H1 (cell line): ENCODE measurements around the gene CREBZF. TPM values are rescaled to one million over a fixed set of nuclear protein-coding genes. Genes with fewer than 3 reads are reported as not detected.

Experiments
- CTCF ChIA-PET: fragments of 300-600 bp; sonication (Branson Sonifier 250); formaldehyde crosslinking; loops from one replicate; lab custom pipeline; 2021; ENCODE audit not compliant: partially characterized antibody; lab: Charles Lee
- POLR2A ChIA-PET: fragments of 300-600 bp; sonication (Branson Sonifier 250); formaldehyde crosslinking; loops from one replicate; lab custom pipeline; 2021; ENCODE audit warnings: inconsistent platforms; ENCODE audit not compliant: partially characterized antibody; lab: Charles Lee
- DNase-seq, 2 experiments: peaks; one replicate each; pipeline versions ENCODE4 v3.0.0 to v3.0.0-alpha.2; 2010 to 2022; ENCODE audit warnings: low spot score in 2 of 2, low read depth in 1 of 2, mixed read lengths in 1 of 2
- FAIRE-seq: peaks from 2 replicates; lab custom pipeline; 2011; peaks lifted over from hg19 to GRCh38; lab: Jason Lieb, UNC
- H2AFZ ChIP-seq: 2 replicates; pipeline ENCODE4 v1.8.1; 2012; ENCODE audit warnings: low read length, inconsistent platforms
- H2AK5ac ChIP-seq: 2 replicates; pipeline ENCODE4 v1.6.1; 2013; ENCODE audit warnings: low read depth, low read length
- H2BK120ac ChIP-seq: replicated peaks from 2 replicates; pipeline ENCODE3; 2013; ENCODE audit warnings: low read depth, low read length, inconsistent platforms
- H2BK12ac ChIP-seq: 2 replicates; pipeline ENCODE4 v1.6.1; 2013; ENCODE audit warnings: low read depth, low read length
- H2BK15ac ChIP-seq: 2 replicates; pipeline ENCODE4 v1.6.1; 2013; ENCODE audit warnings: low read length
- H2BK20ac ChIP-seq: 2 replicates; pipeline ENCODE4 v1.6.1; 2013; ENCODE audit warnings: low read length
- H2BK5ac ChIP-seq: 2 replicates; pipeline ENCODE4 v1.6.1; 2013; ENCODE audit warnings: low read depth, low read length
- H3K14ac ChIP-seq: 2 replicates; pipeline ENCODE4 v1.6.1; 2013; ENCODE audit warnings: inconsistent platforms; ENCODE audit not compliant: insufficient read length
- H3K18ac ChIP-seq: 2 replicates; pipeline ENCODE4 v1.6.1; 2013; ENCODE audit warnings: low read length; ENCODE audit errors: extremely low read depth
- H3K23ac ChIP-seq: 2 replicates; pipeline ENCODE4 v1.6.1; 2013; ENCODE audit warnings: inconsistent platforms; ENCODE audit not compliant: insufficient read length
- H3K23me2 ChIP-seq: 2 replicates; pipeline ENCODE4 v1.6.1; 2013; ENCODE audit warnings: low read depth, low read length
- H3K27ac ChIP-seq: 2 replicates; pipeline ENCODE4 v1.6.1; 2011; ENCODE audit warnings: low read depth, low read length, inconsistent platforms
- H3K27me3 ChIP-seq, 4 experiments: replicated peaks in 1 of 4; 1 replicate in 1 of 4; 2 replicates in 3 of 4; pipeline versions ENCODE4 v1.6.1 to v1.8.1; 2011 to 2013; ENCODE audit warnings: low read length in 3 of 4, mild to moderate bottlenecking in 3 of 4, inconsistent platforms in 2 of 4, mixed read lengths in 2 of 4, moderate library complexity in 1 of 4; ENCODE audit not compliant: control insufficient read depth in 3 of 4, insufficient read depth in 3 of 4; ENCODE audit errors: extremely low read depth in 1 of 4
- H3K36me3 ChIP-seq, 4 experiments: 2 replicates each; pipeline versions ENCODE4 v1.6.1 to v1.8.1; 2011 to 2013; ENCODE audit warnings: mild to moderate bottlenecking in 4 of 4, low read length in 3 of 4, moderate library complexity in 2 of 4, control low read depth in 1 of 4, inconsistent platforms in 1 of 4; ENCODE audit not compliant: insufficient read depth in 4 of 4, control insufficient read depth in 2 of 4
- H3K4ac ChIP-seq: replicated peaks from 2 replicates; pipeline ENCODE3; 2013; ENCODE audit warnings: low read length, low read depth, mixed read lengths, inconsistent platforms; ENCODE audit not compliant: insufficient read length
- H3K4me1 ChIP-seq, 4 experiments: replicated peaks in 1 of 4; 1 replicate in 1 of 4; 2 replicates in 3 of 4; pipeline versions ENCODE4 v1.6.1 to v1.8.1; 2011 to 2013; ENCODE audit warnings: low read length in 3 of 4, inconsistent platforms in 2 of 4, mixed read lengths in 1 of 4; ENCODE audit not compliant: insufficient read depth in 4 of 4, control insufficient read depth in 3 of 4
- H3K4me2 ChIP-seq, 2 experiments: 2 replicates each; pipeline versions ENCODE4 v1.6.1 to v1.8.1; 2011 to 2013; ENCODE audit warnings: low read depth in 2 of 2, low read length in 2 of 2, control low read depth in 1 of 2, inconsistent platforms in 1 of 2, mild to moderate bottlenecking in 1 of 2; ENCODE audit not compliant: insufficient read depth in 1 of 2
- H3K4me3 ChIP-seq, 4 experiments: fragments of 200-600, 300-600 bp in 1 of 4; sonication (generic), shearing (Covaris generic), sonication (Bioruptor Twin) in 1 of 4; 2 replicates each; pipeline versions ENCODE4 v1.5.1 to v1.8.1; 2011 to 2016; ENCODE audit warnings: low read length in 4 of 4, low read depth in 3 of 4, control low read depth in 2 of 4, inconsistent platforms in 2 of 4, mild to moderate bottlenecking in 2 of 4, mixed read lengths in 1 of 4, moderate library complexity in 1 of 4; ENCODE audit not compliant: insufficient read depth in 2 of 4; ENCODE audit errors: extremely low read depth in 1 of 4
- H3K56ac ChIP-seq: replicated peaks from 2 replicates; pipeline ENCODE3; 2013; ENCODE audit warnings: low read depth, mild to moderate bottlenecking, mixed read lengths, low read length, inconsistent platforms; ENCODE audit not compliant: insufficient read length
- H3K79me1 ChIP-seq: 2 replicates; pipeline ENCODE4 v1.6.1; 2013; ENCODE audit warnings: low read depth, low read length, control low read depth
- H3K79me2 ChIP-seq, 2 experiments: 2 replicates each; pipeline versions ENCODE4 v1.6.1 to v1.8.1; 2012 to 2013; ENCODE audit warnings: low read length in 2 of 2, mild to moderate bottlenecking in 2 of 2, inconsistent platforms in 1 of 2; ENCODE audit not compliant: insufficient read depth in 2 of 2, control insufficient read depth in 1 of 2
- H3K9ac ChIP-seq, 4 experiments: replicated peaks in 1 of 4; 1 replicate in 1 of 4; 2 replicates in 3 of 4; pipeline versions ENCODE4 v1.6.1 to v1.8.1; 2011 to 2013; ENCODE audit warnings: low read depth in 3 of 4, low read length in 3 of 4, control low read depth in 2 of 4, mild to moderate bottlenecking in 2 of 4, moderate library complexity in 2 of 4, inconsistent platforms in 1 of 4; ENCODE audit errors: extremely low read depth in 1 of 4
- H3K9me3 ChIP-seq, 2 experiments: 2 replicates each; pipeline versions ENCODE4 v1.6.1 to v1.8.1; 2012 to 2013; ENCODE audit warnings: mild to moderate bottlenecking in 2 of 2, moderate library complexity in 2 of 2, control low read depth in 1 of 2, inconsistent platforms in 1 of 2, low read depth in 1 of 2, low read length in 1 of 2, mixed read lengths in 1 of 2; ENCODE audit not compliant: insufficient read depth in 2 of 2
- H4K20me1 ChIP-seq, 2 experiments: replicated peaks in 1 of 2; 2 replicates each; pipeline versions ENCODE3 to v1.8.1; 2011 to 2013; ENCODE audit warnings: inconsistent platforms in 2 of 2, low read length in 2 of 2, mild to moderate bottlenecking in 1 of 2; ENCODE audit not compliant: insufficient read depth in 2 of 2, control insufficient read depth in 1 of 2
- H4K5ac ChIP-seq: 2 replicates; pipeline ENCODE4 v1.6.1; 2013; ENCODE audit warnings: low read length, low read depth, mixed read lengths, inconsistent platforms; ENCODE audit not compliant: insufficient read length
- H4K8ac ChIP-seq: 2 replicates; pipeline ENCODE4 v1.8.0; 2013; ENCODE audit warnings: mild to moderate bottlenecking, moderate library complexity, low read length, inconsistent platforms; ENCODE audit not compliant: insufficient read depth; ENCODE audit errors: extremely low read depth
- H4K91ac ChIP-seq: replicated peaks from 2 replicates; pipeline ENCODE3; 2013; ENCODE audit warnings: low read length, mixed read lengths, inconsistent platforms; ENCODE audit not compliant: insufficient read length
- CBX5 ChIP-seq: fragments of 300-800, 300-1000 bp; sonication (generic); IDR thresholded peaks from 2 replicates; pipeline ENCODE4 v1.7.1; 2016; ENCODE audit warnings: antibody characterized with exemption, low read length, low read depth
- E2F6 ChIP-seq: IDR thresholded peaks from 2 replicates; pipeline ENCODE4 v1.6.1; 2012; ENCODE audit warnings: inconsistent platforms
- NANOG ChIP-seq: IDR thresholded peaks from 2 replicates; pipeline ENCODE4 v1.6.1; 2011; ENCODE audit warnings: low read length, low read depth, mild to moderate bottlenecking, inconsistent platforms; ENCODE audit not compliant: insufficient read depth, poor library complexity, severe bottlenecking
- PHF8 ChIP-seq: fragments of 200-600 bp; sonication (generic); conservative IDR thresholded peaks from 2 replicates; pipeline ENCODE4 v1.7.1; 2012; ENCODE audit warnings: low read depth, mild to moderate bottlenecking, inconsistent platforms, low read length, moderate library complexity
- RNF2 ChIP-seq: fragments of 200-900, 300-1000 bp; sonication (generic); IDR thresholded peaks from 2 replicates; pipeline ENCODE4 v1.7.1; 2016; ENCODE audit warnings: borderline replicate concordance, low read depth, mild to moderate bottlenecking, antibody characterized with exemption, low read length; ENCODE audit not compliant: poor library complexity, severe bottlenecking; ENCODE audit errors: missing control alignments
- SAP30 ChIP-seq: fragments of 300-600 bp; sonication (generic); IDR thresholded peaks from 2 replicates; pipeline ENCODE4 v1.7.1; 2012; ENCODE audit warnings: low read length, moderate library complexity, mild to moderate bottlenecking, inconsistent platforms; ENCODE audit not compliant: insufficient read depth, insufficient replicate concordance
- SIRT6 ChIP-seq: IDR thresholded peaks from one replicate; pipeline ENCODE4 v1.7.1; 2012; ENCODE audit warnings: low read length, inconsistent platforms
- WGBS, 2 experiments: shearing (Covaris generic) in 1 of 2; methylation state at CpG; one replicate each; pipeline versions ENCODE4 v1.1.6 to v1.1.7; 2013 to 2015; ENCODE audit warnings: low lambda C conversion rate in 2 of 2, mixed read lengths in 2 of 2, inconsistent platforms in 1 of 2, low coverage in 1 of 2, missing lambda C conversion rate in 1 of 2; ENCODE audit not compliant: insufficient replicate concordance in 2 of 2, insufficient coverage in 1 of 2, insufficient read length in 1 of 2; ENCODE audit errors: extremely low coverage in 1 of 2, missing lambda C conversion rate in 1 of 2; 5-methylcytosine and 5-hydroxymethylcytosine counted together
- polyA plus RNA-seq, 7 experiments: library from polyadenylated mRNA; depleted of rRNA in 3 of 7; stranded (reverse) in 5 of 7; unstranded in 2 of 7; fragments of >200 nt in 5 of 7; fragments of 200-250 nt in 2 of 7; gene quantifications; 1 replicate in 5 of 7; 2 replicates in 1 of 7; 4 replicates in 1 of 7; pipeline versions ENCODE4 v1.2.1 to v1.2.3, GENCODE V29; 2011 to 2013; ENCODE audit warnings: missing spikeins in 2 of 7, mixed read lengths in 2 of 7
- total RNA-seq: library from RNA; stranded (reverse); fragmentation: NEBNext Ultra II Directional; extraction: Animal tissue kit (Norgen Biotek cat#: 25700); gene quantifications from 2 replicates; pipeline ENCODE4 v1.2.1, GENCODE V29; 2021

The CREBZF gene
- total and polyA plus RNA-seq, 2 of the 8 experiments (the other 6 are each of a cell fraction or from before 2014, with no cell fraction given) = 15.4 to 44.9 TPM

GRCh38 chr11:85658180-85658579 lies 6.7 kb downstream of the CREBZF start:
- Histone ChIP-seq H4K8ac (no peak overlapping the region), H3K4me3 (no peak overlapping the region), H3K23ac (no peak overlapping the region), H2BK12ac (no peak overlapping the region), H4K5ac (no peak overlapping the region), H3K27me3 (peaks cover 0 to 1% (median 0%) of the 10 kb centered on the region in 4 experiments; a peak in 1 of 7 replicates), H2AFZ (no peak overlapping the region), H3K27ac (no peak overlapping the region), H4K20me1 (peaks cover 7 to 16% of the 10 kb centered on the region in 2 experiments), H3K23me2 (peaks cover 3% of the 10 kb centered on the region; the same call in 1 of the 2 replicates), H2BK5ac (no peak overlapping the region), H2BK120ac (no peak overlapping the region), H3K56ac (no peak overlapping the region), H3K79me2 (peaks cover 12 to 64% of the 10 kb centered on the region in 2 experiments), H3K4me2 (no peak overlapping the region), H2BK15ac (no peak overlapping the region), H2BK20ac (no peak overlapping the region), H3K36me3 (peaks cover 0 to 72% (median 23%) of the 10 kb centered on the region in 4 experiments; a peak in 5 of 8 replicates), H3K9ac (no peak overlapping the region), H2AK5ac (no peak overlapping the region), H3K9me3 (no peaks in the 10 kb centered on the region), H3K18ac (no peak overlapping the region), H3K4ac (no peak overlapping the region), H3K4me1 (peaks cover 0 to 3% (median 0%) of the 10 kb centered on the region in 4 experiments; a peak in 3 of 7 replicates), H3K79me1 (no peaks in the 10 kb centered on the region), H3K14ac (no peak overlapping the region), H4K91ac (no peak overlapping the region)
- ChIA-PET CTCF (interaction anchor here (1.8 kb wide), 1 partner anchor 168 kb away, joined by 4 read pairs; no protein-coding TSS in a partner anchor), POLR2A (interaction anchor here (9.9 kb wide), 1 partner anchor 10 kb away, joined by 105 read pairs; the partner anchor contains the start of gene TMEM126A)
- TF ChIP-seq PHF8 = no peak
- TF ChIP-seq E2F6 = no peak
- no peak for TF ChIP-seq RNF2
- TF ChIP-seq SAP30 = no peak
- TF ChIP-seq NANOG = no peak
- TF ChIP-seq SIRT6 = no peak
- TF ChIP-seq CBX5 = no peak
- no peak for DNase-seq
- FAIRE-seq = no peak
- 89% methylated on average over 1 of the region's 1 CpG; no CpG with 5 or more reads in 1 of the 2 experiments for WGBS, 2 experiments
